HTERT RPE-1 (cell line): Measurements from ENCODE around the gene SLIT3.
"Not testable (repeated sequence)": the region's sequence is repeated elsewhere in the genome, so short reads cannot be mapped to it uniquely, and the experiment has no call there.

Source experiments
- in situ Hi-C: fragments of 300-500 bp; cut with MboI; formaldehyde crosslinking; loops from 4 replicates; pipeline ENCODE4 v1.14.3; 2020; ENCODE audit warnings: low sequenced_read_pairs

SLIT3 gene

GRCh38 chr5:168666356-168666755, 634.6 kb downstream of the SLIT3 start:
- in situ Hi-C loops, result no loop called here

GRCh38 chr5:168663276-168664004, 637.5 kb downstream of the SLIT3 start:
- in situ Hi-C loops, result no loop called here

DNA sequence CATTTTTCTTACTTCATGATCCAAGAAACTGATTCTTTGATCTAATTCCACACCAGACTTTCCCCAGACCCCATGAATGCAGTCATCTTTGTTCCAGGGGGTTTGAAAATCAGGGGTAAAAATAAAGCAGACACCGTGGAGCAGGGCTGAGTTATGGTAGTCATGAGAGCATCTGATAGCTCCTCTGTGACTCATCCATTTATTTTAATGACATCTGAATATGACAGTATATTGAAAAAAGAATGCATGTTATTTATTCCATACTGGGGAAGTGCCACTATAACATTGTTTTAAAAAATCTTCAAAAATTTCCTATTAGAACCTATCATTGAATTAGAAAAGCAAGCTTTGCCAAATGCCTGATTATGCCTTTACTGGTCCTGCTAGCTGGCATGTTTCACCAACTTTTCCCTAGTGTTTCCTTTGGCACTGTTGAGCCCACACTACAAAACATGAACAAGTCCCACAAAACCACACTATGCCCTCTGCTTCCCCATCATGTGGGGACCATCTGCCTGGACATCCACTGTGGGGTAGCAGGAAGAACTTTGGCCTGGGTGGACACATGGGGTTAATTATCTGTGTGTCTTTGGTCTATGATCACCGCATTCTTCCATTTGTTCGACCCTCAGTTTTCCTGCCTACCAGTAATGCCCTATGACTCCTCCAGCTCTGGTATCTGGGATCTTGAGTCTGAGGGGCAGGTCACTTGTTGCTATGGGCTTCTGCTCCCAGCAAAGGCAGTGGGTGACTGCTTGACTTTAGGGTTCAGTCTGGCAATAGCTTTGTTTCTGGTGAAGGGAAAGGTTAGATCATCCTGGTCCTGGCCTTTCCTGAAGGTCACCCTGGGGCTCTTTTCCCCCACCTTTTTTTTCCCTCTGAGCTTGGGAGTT, 639.1 kb downstream of the SLIT3 start:
- in situ Hi-C loops, result no loop called here

DNA sequence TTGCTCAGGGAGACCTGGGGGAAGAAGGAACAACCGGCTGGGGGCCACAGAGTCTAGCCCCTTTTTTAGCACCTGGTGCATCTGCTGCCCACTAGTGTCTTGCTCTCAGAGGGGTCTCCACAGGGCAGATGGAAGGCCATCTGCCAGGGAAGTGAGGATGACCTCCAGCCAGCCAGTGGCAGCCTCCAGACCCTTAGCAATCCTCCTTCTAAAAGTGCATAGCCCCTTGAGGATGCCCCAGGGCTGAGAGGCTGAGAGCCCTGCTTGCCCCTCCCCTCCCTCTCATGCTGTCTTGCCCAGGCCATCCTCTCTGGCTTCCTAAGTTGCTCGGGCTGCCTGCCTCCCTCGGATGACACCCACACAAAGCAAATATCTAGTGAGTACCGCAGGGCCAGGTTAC, 640.2 kb downstream of the SLIT3 start:
- in situ Hi-C loops, result no loop called here

DNA sequence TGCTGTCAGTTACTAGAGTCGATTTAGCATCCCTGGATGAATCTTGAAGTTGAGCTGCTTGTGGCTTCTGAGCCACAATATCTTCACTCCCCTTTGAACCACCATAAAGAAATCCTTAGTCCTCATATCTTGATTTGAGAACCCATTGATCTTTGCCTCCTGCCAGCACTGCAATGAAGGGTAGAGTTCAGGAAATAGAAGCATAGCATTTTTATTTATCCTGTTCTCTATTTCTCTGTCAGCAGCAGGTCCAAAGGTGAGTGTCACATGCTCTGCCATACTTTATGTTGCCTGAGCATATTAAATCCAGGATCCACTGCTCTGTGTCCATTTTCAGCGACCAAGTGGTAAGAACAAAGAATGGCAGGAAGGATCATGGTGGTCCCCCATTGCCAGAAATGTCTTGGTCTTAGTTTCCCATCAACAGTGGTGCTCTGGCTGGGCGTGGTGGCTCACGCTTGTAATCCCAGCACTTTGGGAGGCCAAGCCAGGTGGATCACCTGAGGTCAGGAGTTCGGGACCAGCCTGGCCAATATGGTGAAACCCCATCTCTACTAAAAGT, 641.6 kb downstream of the SLIT3 start:
- in situ Hi-C loops, result no loop called here

DNA sequence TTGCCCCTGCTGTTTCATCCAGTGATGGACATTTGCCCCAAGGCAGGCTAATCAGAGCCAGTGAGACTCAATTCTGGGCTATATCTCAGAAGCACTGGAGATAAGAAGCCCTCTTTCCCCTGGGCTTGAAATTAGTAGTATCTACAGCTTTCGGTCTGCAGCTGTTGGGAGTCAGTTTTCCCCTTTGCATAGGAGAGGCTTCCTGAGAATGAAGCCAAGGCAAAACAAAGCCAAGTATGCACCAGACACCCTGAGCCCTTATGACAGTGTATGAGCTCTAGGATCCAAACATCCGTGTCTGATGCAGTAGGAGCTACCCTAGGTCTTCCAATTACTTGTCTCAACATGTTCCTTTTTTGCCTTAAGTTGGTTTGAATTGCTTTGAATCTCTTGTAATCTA, 642.5 kb downstream of the SLIT3 start:
- in situ Hi-C loops, result no loop called here

- in situ Hi-C loops, result no loop called here
Measured at GRCh38 chr5:168656633-168657032, 644.3 kb downstream of the SLIT3 start.

GRCh38 chr5:168655316-168655715, 645.6 kb downstream of the SLIT3 start:
- in situ Hi-C loops, result no loop called here

DNA sequence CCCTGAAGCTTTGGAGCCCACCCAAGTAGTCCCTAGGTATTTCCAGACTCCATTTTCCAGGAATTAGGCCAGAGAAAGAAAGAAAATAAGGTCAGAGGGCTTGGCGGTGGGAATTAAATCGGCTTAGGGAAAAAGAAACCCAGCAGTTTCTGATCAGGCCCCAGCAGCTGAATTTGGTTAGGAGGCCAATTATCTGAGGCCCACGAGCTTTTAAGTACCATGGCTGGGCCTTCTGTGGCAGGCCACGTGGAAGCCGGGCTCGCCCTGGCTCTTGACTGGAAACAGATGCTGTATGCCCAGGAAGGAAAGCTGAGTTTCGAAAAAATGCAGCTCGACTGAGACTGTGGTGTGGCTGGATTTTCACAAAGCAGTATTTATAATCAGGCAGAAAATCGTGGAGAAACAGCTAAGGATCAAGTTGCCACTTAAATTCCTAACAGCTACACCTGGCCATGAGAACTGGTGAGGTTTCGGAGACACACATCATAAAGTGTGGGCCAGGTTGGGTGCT, 646.7 kb downstream of the SLIT3 start:
- in situ Hi-C loops, result no loop called here

DNA sequence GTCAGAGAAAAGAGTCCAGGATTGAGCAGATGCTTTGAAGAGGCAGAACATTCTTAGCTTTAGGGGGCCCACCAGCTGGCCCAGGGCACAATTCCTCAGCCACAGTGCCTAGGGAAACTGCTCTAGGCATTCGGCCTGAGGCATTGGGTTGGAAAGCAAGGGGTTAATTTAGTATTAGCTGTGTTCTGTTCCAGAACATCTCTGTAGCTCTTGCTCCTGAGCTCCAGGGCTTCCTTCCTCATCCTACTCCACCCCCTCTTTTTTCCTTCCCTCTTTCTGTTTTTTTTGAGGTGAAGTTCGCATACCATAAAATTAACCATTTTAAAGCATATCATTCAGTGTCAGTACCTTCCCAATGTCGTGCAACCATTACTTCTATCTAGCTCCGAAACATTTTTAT, 647.3 kb downstream of the SLIT3 start:
- in situ Hi-C loops, result no loop called here

GRCh38 chr5:168651648-168652047, 649.3 kb downstream of the SLIT3 start:
- in situ Hi-C loops, result no loop called here

- in situ Hi-C loops, result no loop called here
Measured at GRCh38 chr5:168649306-168649705, 651.6 kb downstream of the SLIT3 start.

DNA sequence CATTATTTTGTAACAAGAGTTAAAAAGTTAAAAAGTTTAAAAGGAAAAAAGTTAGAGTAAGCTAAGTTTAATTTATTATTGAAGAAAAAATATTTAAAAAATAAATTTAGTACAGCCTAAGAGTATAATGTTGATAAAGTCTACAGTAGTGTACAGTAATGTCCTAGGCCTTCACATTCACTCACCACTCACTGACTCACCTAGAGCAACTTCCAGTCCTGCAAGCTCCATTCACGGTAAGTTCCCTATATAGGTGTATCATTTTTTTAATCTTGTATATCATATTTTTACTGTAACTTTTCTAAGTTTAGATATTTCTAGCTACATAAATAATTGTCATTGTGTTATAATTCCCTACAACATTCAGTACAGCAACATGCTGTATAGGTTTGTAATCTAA, 652.4 kb downstream of the SLIT3 start:
- in situ Hi-C loops, result no loop called here

DNA sequence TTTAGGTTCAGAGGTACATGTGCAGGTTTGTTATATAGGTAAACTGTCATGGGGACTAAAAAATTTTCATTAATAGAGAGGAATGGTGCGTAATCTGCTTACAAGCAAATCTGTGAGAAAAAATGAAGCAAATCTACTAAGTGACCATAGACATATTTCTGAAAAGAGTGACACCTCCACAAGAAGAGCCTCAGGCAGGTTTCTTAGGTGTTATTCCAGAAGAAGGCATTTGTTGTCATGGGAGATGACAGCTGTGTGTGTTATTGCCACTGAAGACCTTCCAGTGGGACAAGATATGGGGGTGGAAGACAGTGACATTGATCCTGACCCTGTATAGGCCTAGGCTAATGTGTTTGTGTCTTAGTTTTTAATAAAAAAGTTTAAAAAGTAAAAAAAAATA, 652.9 kb downstream of the SLIT3 start:
- in situ Hi-C loops, result no loop called here

GRCh38 chr5:168647083-168647482, 653.9 kb downstream of the SLIT3 start:
- in situ Hi-C loops, result no loop called here

DNA sequence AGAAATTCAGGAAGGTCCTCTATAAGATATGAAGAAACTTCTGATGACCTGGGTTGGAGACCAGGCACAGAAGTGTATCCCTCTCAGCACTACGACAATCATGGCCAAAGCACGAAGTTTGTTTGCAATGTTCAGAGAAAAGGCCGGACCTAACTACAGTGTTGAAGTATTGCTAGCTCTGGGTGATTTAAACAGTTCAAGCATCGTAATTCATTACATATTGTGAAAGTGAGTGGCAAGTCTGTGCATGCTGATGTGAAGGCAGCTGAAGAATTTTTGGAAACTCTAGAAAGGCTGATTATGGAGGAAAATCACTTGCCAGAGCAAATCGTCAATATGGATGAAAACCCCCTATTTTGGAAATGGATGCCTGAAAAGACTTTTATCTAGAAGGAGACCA, 654.6 kb downstream of the SLIT3 start:
- in situ Hi-C loops, result no loop called here

- in situ Hi-C loops, result no loop called here
Measured at GRCh38 chr5:168645195-168645594, 655.7 kb downstream of the SLIT3 start.

GRCh38 chr5:168642019-168642418, 658.9 kb downstream of the SLIT3 start:
- in situ Hi-C loops, result no loop called here

- in situ Hi-C loops, result not testable (repeated sequence)
Measured at GRCh38 chr5:168638846-168639245, 662.1 kb downstream of the SLIT3 start.

- in situ Hi-C loops, result no loop called here
Measured at GRCh38 chr5:168637793-168638192, 663.1 kb downstream of the SLIT3 start.

GRCh38 chr5:168637281-168637680, 663.7 kb downstream of the SLIT3 start:
- in situ Hi-C loops, result no loop called here

DNA sequence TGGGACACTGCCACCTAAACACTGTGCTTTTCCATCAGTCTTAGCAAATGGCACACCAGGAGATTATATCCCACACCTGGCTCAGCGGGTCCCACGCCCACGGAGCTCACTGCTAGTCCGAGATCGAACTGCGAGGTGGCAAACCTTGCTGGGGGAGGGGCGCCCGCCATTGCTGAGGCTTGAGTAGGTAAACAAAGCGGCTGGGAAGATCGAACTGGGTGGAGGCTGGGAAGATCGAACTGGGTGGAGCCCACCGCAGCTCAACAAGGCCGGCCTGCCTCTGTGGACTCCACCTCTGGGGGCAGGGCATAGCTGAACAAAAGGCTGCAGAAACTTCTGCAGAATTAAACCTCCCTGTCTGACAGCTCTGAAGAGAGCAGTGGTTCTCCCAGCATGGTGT, 670.0 kb downstream of the SLIT3 start:
- in situ Hi-C loops, result not testable (repeated sequence)
